ENCODE data around the gene ANK2. TPM values are rescaled to one million over a fixed set of nuclear protein-coding genes. Genes with fewer than 3 reads are reported as not detected.

The ANK2 gene
- total RNA-seq, 2 experiments from 2014 or later: 0.38 to 4.0 TPM

DNA sequence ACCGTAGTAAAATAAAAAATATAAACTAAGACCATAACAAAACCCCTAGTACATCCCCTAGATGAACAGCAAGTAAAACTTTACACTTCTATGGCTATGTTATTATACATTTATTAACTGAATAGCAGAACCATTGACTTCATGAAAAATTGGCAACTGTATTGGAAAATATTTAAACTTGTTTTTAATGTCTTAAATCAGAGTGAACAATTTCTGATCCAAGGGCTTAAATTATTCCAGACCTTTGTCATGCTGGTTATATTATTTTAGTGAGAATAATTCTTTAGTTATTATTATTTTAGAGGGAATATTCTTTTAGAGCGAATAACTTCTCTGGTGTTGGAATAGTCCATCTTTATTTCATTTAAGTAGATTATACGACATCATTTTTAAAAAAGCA lies 265.0 kb downstream of the ANK2 start:
- POLR2A ChIA-PET: no interaction called here

DNA sequence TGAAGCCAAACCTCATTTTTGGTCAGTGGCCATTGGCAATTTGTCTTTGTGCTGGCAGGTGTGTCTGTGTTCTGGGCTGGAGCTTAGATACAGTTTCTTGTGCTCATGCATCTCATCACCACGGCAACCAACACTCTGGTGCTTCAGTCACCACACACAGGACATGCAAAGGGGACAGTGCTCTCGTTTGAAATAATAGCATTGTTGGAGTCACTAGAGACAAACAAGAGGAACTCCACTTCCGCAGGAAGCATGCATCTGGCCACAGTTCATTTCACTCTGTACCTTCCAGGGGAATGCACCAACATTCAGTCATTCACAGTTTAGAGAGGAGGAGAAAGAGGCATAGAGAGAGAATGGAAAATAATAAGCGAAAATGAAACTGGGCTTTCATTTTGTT lies 267.4 kb downstream of the ANK2 start:
- no peaks in the 10 kb centered on the region for H3K79me2 ChIP-seq (ENCODE audit: insufficient read depth, low read depth, low read length)
- H3K36me3 ChIP-seq (ENCODE audit: insufficient read depth, low read length): no peaks in the 10 kb centered on the region
- peak overlapping the region; percentile 7; the same call in 1 of the 2 replicates for H2AFZ ChIP-seq (ENCODE audit: low read length)
- POLR2A ChIA-PET: interaction anchor here (1.3 kb wide), 1 partner anchor 39 kb away, joined by 3 read pairs; no protein-coding TSS in a partner anchor
- intact Hi-C loops (cut with micrococcal nuclease; ENCODE audit: unreplicated experiment): no loop called here
- H3K27ac ChIP-seq (ENCODE audit: low read depth, low read length, poor library complexity, severe bottlenecking): no peak overlapping the region
- no TSS peak for BruUV-seq (replicated peaks)
- TF ChIP-seq EZH2phosphoT487 (IDR thresholded peaks at IDR 0.05; ENCODE audit: borderline replicate concordance, low read depth, low read length): no peak
- TF ChIP-seq, protein P1, sequence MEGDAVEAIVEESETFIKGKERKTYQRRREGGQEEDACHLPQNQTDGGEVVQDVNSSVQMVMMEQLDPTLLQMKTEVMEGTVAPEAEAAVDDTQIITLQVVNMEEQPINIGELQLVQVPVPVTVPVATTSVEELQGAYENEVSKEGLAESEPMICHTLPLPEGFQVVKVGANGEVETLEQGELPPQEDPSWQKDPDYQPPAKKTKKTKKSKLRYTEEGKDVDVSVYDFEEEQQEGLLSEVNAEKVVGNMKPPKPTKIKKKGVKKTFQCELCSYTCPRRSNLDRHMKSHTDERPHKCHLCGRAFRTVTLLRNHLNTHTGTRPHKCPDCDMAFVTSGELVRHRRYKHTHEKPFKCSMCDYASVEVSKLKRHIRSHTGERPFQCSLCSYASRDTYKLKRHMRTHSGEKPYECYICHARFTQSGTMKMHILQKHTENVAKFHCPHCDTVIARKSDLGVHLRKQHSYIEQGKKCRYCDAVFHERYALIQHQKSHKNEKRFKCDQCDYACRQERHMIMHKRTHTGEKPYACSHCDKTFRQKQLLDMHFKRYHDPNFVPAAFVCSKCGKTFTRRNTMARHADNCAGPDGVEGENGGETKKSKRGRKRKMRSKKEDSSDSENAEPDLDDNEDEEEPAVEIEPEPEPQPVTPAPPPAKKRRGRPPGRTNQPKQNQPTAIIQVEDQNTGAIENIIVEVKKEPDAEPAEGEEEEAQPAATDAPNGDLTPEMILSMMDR (conservative IDR thresholded peaks at IDR 0.05; ENCODE audit: low read length): no peak
- peak overlapping the region; percentile 37 for H3K4me2 ChIP-seq (ENCODE audit: low read length)
- no peak overlapping the region for H3K4me3 ChIP-seq (ENCODE audit: low read depth, low read length, poor library complexity, severe bottlenecking)
- peaks cover 9% of the 10 kb centered on the region for H3K4me1 ChIP-seq (ENCODE audit: insufficient read depth, low read length, poor library complexity, severe bottlenecking)
- H3K9me2 ChIP-seq (ENCODE audit: insufficient read depth, low read length): no peaks in the 10 kb centered on the region
- peak; percentile 53 for DNase-seq (ENCODE audit: low spot score)
- H4K20me1 ChIP-seq (ENCODE audit: insufficient read depth, low read length): no peaks in the 10 kb centered on the region
- CTCF ChIA-PET (ENCODE audit: unreplicated experiment): no interaction called here
- no peaks in the 10 kb centered on the region for H3K9me3 ChIP-seq (ENCODE audit: low read length)

More for the DNA sequence above, 265.0 kb downstream of the ANK2 start:
- Histone ChIP-seq H3K4me2 (ENCODE audit: low read length) (no peak overlapping the region), H3K4me3 (ENCODE audit: low read depth, low read length, poor library complexity, severe bottlenecking) (no peak overlapping the region), H3K27ac (ENCODE audit: low read depth, low read length, poor library complexity, severe bottlenecking) (no peak overlapping the region), H2AFZ (ENCODE audit: low read length) (no peak overlapping the region), H3K9me2 (ENCODE audit: insufficient read depth, low read length) (no peaks in the 10 kb centered on the region), H3K4me1 (ENCODE audit: insufficient read depth, low read length, poor library complexity, severe bottlenecking) (peaks cover 9% of the 10 kb centered on the region), H3K79me2 (ENCODE audit: insufficient read depth, low read depth, low read length) (no peaks in the 10 kb centered on the region), H3K36me3 (ENCODE audit: insufficient read depth, low read length) (no peaks in the 10 kb centered on the region), H4K20me1 (ENCODE audit: insufficient read depth, low read length) (no peaks in the 10 kb centered on the region), H3K9me3 (ENCODE audit: low read length) (no peaks in the 10 kb centered on the region)
- intact Hi-C loops (cut with micrococcal nuclease; ENCODE audit: unreplicated experiment): no loop called here
- DNase-seq (ENCODE audit: low spot score): no peak
- TF ChIP-seq EZH2phosphoT487 (IDR thresholded peaks at IDR 0.05; ENCODE audit: borderline replicate concordance, low read depth, low read length): no peak
- TF ChIP-seq, protein P1 (conservative IDR thresholded peaks at IDR 0.05; ENCODE audit: low read length): no peak
- CTCF ChIA-PET (ENCODE audit: unreplicated experiment): no interaction called here
- BruUV-seq (replicated peaks): no TSS peak

DNA sequence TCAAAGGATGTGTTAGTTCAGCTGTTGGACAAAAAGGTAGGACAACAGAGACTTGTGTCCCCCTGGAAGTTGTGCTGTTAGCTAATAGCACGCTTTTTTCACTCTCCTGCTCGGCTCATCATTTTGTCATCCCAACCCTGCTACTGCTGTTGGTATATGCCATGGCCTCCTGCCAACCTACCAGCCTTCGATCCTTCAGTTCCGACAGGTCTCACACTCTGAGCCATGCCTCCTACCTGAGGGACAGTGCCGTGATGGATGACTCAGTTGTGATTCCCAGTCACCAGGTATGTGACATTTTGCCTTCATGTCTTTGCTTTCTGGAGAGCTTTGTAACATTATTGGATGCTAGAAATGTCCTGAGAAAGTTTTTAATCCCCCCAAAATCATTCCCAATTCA lies 268.1 kb downstream of the ANK2 start:
- Histone ChIP-seq H3K79me2 (ENCODE audit: insufficient read depth, low read depth, low read length) (no peaks in the 10 kb centered on the region), H3K4me3 (ENCODE audit: low read depth, low read length, poor library complexity, severe bottlenecking) (no peak overlapping the region), H3K9me2 (ENCODE audit: insufficient read depth, low read length) (no peaks in the 10 kb centered on the region), H3K36me3 (ENCODE audit: insufficient read depth, low read length) (no peaks in the 10 kb centered on the region), H4K20me1 (ENCODE audit: insufficient read depth, low read length) (no peaks in the 10 kb centered on the region), H3K4me2 (ENCODE audit: low read length) (peak overlapping the region; percentile 37; the same call in 1 of the 2 replicates), H3K4me1 (ENCODE audit: insufficient read depth, low read length, poor library complexity, severe bottlenecking) (peaks cover 9% of the 10 kb centered on the region), H3K27ac (ENCODE audit: low read depth, low read length, poor library complexity, severe bottlenecking) (no peak overlapping the region), H3K9me3 (ENCODE audit: low read length) (no peaks in the 10 kb centered on the region), H2AFZ (ENCODE audit: low read length) (no peak overlapping the region; the same call in 1 of the 2 replicates)
- DNase-seq (ENCODE audit: low spot score): no peak
- no TSS peak for BruUV-seq (replicated peaks)
- TF ChIP-seq, protein P1 (conservative IDR thresholded peaks at IDR 0.05; ENCODE audit: low read length): no peak
- TF ChIP-seq EZH2phosphoT487 (IDR thresholded peaks at IDR 0.05; ENCODE audit: borderline replicate concordance, low read depth, low read length): no peak
- intact Hi-C loops (cut with micrococcal nuclease; ENCODE audit: unreplicated experiment): no loop called here
- ChIA-PET CTCF (ENCODE audit: unreplicated experiment) (no interaction called here), POLR2A (interaction anchor here (0.9 to 1.5 kb wide), 3 partner anchors 27 to 63 kb away, joined by 3 to 5 read pairs (median 3); no protein-coding TSS in a partner anchor)
